ENCODE results near the gene MAST3.

DNA sequence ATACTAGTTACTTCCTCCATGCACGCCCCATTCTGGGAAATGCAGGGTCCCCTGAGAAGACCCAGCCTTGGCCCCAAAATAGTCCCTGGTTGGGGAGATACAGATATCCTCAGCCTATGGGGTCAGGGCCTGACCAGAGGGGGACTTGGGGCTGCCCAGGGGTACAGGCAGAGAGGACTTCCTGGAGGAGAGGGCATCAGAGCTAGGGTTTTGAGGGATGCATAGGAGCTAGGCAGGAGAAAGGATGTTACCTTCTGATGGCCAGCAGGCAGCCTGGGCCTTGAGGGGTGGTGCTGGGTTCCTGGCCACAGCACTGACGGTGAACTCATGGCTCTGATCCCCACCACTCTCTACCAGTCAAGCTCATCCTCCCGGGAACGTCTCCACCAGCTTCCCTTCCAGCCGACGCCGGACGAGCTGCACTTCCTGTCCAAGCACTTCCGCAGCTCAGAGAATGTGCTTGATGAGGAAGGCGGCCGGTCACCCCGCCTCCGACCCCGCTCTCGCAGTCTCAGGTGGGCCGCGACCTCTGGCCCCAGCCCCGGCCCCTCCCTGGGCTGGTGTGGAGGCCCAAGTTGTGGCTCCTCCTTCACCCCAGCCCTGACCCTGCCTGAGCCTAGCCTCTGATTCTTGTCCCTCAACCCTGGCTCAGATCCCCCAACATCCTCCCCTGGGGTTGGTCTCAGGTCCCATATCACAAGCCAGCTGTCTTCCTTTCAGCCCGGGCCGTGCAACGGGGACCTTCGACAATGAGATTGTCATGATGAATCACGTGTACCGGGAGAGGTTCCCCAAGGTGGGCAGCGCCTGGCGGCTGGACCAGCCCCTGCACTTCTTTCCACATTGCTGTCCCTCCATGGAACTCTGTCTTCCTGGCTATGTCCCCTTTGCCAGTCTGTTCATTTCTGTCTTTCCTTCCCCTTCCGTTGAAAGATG, 25.6 kb downstream of the MAST3 start:
- TF ChIP-seq, protein P1, sequence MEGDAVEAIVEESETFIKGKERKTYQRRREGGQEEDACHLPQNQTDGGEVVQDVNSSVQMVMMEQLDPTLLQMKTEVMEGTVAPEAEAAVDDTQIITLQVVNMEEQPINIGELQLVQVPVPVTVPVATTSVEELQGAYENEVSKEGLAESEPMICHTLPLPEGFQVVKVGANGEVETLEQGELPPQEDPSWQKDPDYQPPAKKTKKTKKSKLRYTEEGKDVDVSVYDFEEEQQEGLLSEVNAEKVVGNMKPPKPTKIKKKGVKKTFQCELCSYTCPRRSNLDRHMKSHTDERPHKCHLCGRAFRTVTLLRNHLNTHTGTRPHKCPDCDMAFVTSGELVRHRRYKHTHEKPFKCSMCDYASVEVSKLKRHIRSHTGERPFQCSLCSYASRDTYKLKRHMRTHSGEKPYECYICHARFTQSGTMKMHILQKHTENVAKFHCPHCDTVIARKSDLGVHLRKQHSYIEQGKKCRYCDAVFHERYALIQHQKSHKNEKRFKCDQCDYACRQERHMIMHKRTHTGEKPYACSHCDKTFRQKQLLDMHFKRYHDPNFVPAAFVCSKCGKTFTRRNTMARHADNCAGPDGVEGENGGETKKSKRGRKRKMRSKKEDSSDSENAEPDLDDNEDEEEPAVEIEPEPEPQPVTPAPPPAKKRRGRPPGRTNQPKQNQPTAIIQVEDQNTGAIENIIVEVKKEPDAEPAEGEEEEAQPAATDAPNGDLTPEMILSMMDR (IDR thresholded peaks at IDR 0.05; ENCODE audit: low read depth, low read length, missing input control) = no peak
- TF ChIP-seq YY1 (IDR thresholded peaks at IDR 0.05) = no peak
- no peak for TF ChIP-seq EGR1 (IDR thresholded peaks at IDR 0.05; ENCODE audit: low read depth in 2 of 2)
- TF ChIP-seq HNF4G (IDR thresholded peaks at IDR 0.05) = no peak
- no peak for TF ChIP-seq RAD21 (IDR thresholded peaks at IDR 0.05)
- TF ChIP-seq, protein P2, sequence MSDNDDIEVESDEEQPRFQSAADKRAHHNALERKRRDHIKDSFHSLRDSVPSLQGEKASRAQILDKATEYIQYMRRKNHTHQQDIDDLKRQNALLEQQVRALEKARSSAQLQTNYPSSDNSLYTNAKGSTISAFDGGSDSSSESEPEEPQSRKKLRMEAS (IDR thresholded peaks at IDR 0.05) = no peak
- no peak for TF ChIP-seq GABPA (IDR thresholded peaks at IDR 0.05 in 1 of 2, conservative IDR thresholded peaks at IDR 0.05 in 1 of 2)
- TF ChIP-seq RXRA (IDR thresholded peaks at IDR 0.05) = no peak
- TF ChIP-seq, protein P3, sequence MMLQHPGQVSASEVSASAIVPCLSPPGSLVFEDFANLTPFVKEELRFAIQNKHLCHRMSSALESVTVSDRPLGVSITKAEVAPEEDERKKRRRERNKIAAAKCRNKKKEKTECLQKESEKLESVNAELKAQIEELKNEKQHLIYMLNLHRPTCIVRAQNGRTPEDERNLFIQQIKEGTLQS (IDR thresholded peaks at IDR 0.05) = no peak

Measured in liver (tissue), 3 donors.